K562 (cell line): ENCODE data around the gene PLK5. TPM values are rescaled to one million over a fixed set of nuclear protein-coding genes. Genes with fewer than 3 reads are reported as not detected.

Source experiments
- ATF6 ChIP-seq: sonication (generic); formaldehyde crosslinking; IDR thresholded peaks from 2 replicates; pipeline ENCODE4 v1.4.0; 2020; ENCODE audit warnings: mild to moderate bottlenecking, missing genetic modification reagents
- FOXA1 ChIP-seq: fragments of 450-650 bp; IDR thresholded peaks from 2 replicates; pipeline ENCODE4 v1.6.1; 2016; ENCODE audit warnings: mild to moderate bottlenecking, borderline replicate concordance
- HMG20B ChIP-seq: fragments of 250-450 bp; sonication (Bioruptor Pico); IDR thresholded peaks from 2 replicates; pipeline ENCODE4 v1.5.0; 2021; ENCODE audit warnings: mild to moderate bottlenecking
- HMGXB4 ChIP-seq: sonication (generic); formaldehyde crosslinking; IDR thresholded peaks from 2 replicates; pipeline ENCODE4 v1.8.1; 2023; ENCODE audit warnings: mild to moderate bottlenecking, missing genetic modification reagents
- L3MBTL2 ChIP-seq: fragments of 450-650 bp; IDR thresholded peaks from 2 replicates; pipeline ENCODE4 v1.6.1; 2016; ENCODE audit warnings: mild to moderate bottlenecking, moderate library complexity
- MYC ChIP-seq, 2 experiments: fragments of 250-450 bp in 1 of 2; sonication (Bioruptor Pico) in 1 of 2; IDR thresholded peaks; 2 replicates each; pipeline versions ENCODE4 v1.5.1 to v1.6.1; 2012 to 2021; ENCODE audit warnings: low read depth in 2 of 2, borderline replicate concordance in 1 of 2, improper control_type of control experiment in 1 of 2, low read length in 1 of 2, mild to moderate bottlenecking in 1 of 2, moderate library complexity in 1 of 2
- NBN ChIP-seq: fragments of 450-650 bp; IDR thresholded peaks from 2 replicates; pipeline ENCODE4 v1.6.1; 2016; ENCODE audit warnings: low read depth, mild to moderate bottlenecking
- NR4A1 ChIP-seq, 2 experiments: fragments of 250-450 bp in 1 of 2; fragments of 450-650 bp in 1 of 2; sonication (Bioruptor Pico) in 1 of 2; IDR thresholded peaks; 2 replicates each; pipeline versions ENCODE4 v1.4.0 to v1.6.1; 2016 to 2020; ENCODE audit warnings: mild to moderate bottlenecking in 2 of 2, missing compliant biosample characterization in 1 of 2, missing genetic modification characterization in 1 of 2, moderate library complexity in 1 of 2
- SMAD4 ChIP-seq: fragments of 250-450 bp; sonication (Bioruptor Pico); conservative IDR thresholded peaks from 2 replicates; pipeline ENCODE4 v1.8.0; 2021; ENCODE audit warnings: inconsistent platforms, mild to moderate bottlenecking, moderate library complexity
- SMARCA4 ChIP-seq: fragments of 450-650 bp; IDR thresholded peaks from 2 replicates; pipeline ENCODE4 v1.6.1; 2016
- SRF ChIP-seq, 2 experiments: fragments of 250-450, 450-650 bp in 1 of 2; sonication (Bioruptor Pico) in 1 of 2; sonication (generic) in 1 of 2; formaldehyde crosslinking; IDR thresholded peaks; 2 replicates each; pipeline versions ENCODE4 v1.5.0 to v1.5.1; 2020 to 2022; ENCODE audit warnings: mild to moderate bottlenecking in 1 of 2, missing genetic modification reagents in 1 of 2
- ZBTB40 ChIP-seq, 2 experiments: fragments of 450-650 bp in 1 of 2; sonication (generic) in 1 of 2; formaldehyde crosslinking in 1 of 2; IDR thresholded peaks; 2 replicates each; pipeline versions ENCODE4 v1.7.1 to v1.9.0; 2016 to 2022; ENCODE audit warnings: inconsistent platforms in 1 of 2, mild to moderate bottlenecking in 1 of 2, missing genetic modification reagents in 1 of 2
- polyA plus RNA-seq, 8 experiments: library from polyadenylated mRNA; depleted of rRNA in 4 of 8; stranded (reverse) in 5 of 8; unstranded in 3 of 8; fragments of >200 nt; fragmentation: Nextera tagmentation in 2 of 8; fragmentation: Illumina TruSeq in 1 of 8; extraction: Ambion mirVana in 2 of 8; extraction: Trizol in 1 of 8; gene quantifications; 2 replicates each; pipeline versions ENCODE4 v1.2.1 to v1.2.3, GENCODE V29; 2011 to 2014; ENCODE audit warnings: inconsistent platforms in 1 of 8, missing spikeins in 1 of 8
- total RNA-seq, 7 experiments: library from RNA; depleted of rRNA in 6 of 7; stranded (reverse); fragments of >200 nt in 6 of 7; fragmentation: Illumina TruSeq in 2 of 7; extraction: Trizol in 2 of 7; gene quantifications; 2 replicates each; pipeline versions ENCODE4 v1.2.1 to v1.2.3, GENCODE V29; 2011 to 2021; ENCODE audit warnings: low replicate concordance in 1 of 7

The PLK5 gene
- total and polyA plus RNA-seq, 9 of the 15 experiments (the other 6 are each of a cell fraction or from before 2014, with no cell fraction given) = 0.04 to 0.23 (median 0.11) TPM; not detected in 5

GRCh38 chr19:1512671-1513498 lies 11.0 kb upstream of the PLK5 start, which contains the start of gene ADAMTSL5 (continued):
- TF ChIP-seq ZBTB40 (IDR thresholded peaks at IDR 0.05) (0 out of 2 replicates have a peak, but pooled peaks have one; percentile 42), ZBTB40 (CRISPR knock-in tag; IDR thresholded peaks at IDR 0.05) (no peak), MYC (IDR thresholded peaks at IDR 0.05; ENCODE audit: low read depth, low read length) (0 out of 2 replicates have a peak, but pooled peaks have one; percentile 35), MYC (CRISPR knock-in tag; IDR thresholded peaks at IDR 0.05; ENCODE audit: borderline replicate concordance, low read depth) (no peak), ATF6 (CRISPR knock-in tag) (no peak), L3MBTL2 (peak; percentile 31; the same call in 1 of the 2 replicates), SRF (CRISPR knock-in tag; IDR thresholded peaks at IDR 0.05) (no peak), SMAD4 (peak; percentile 85), NR4A1 (CRISPR knock-in tag; IDR thresholded peaks at IDR 0.05) (no peak), NR4A1 (tag; IDR thresholded peaks at IDR 0.05) (0 out of 2 replicates have a peak, but pooled peaks have one; percentile 31), HMGXB4 (CRISPR knock-in tag) (peak; percentile 51; the same call in 1 of the 2 replicates), SMARCA4 (0 out of 2 replicates have a peak, but pooled peaks have one; percentile 38), FOXA1 (no peak), NBN (peak; percentile 63; the same call in 1 of the 2 replicates), HMG20B (CRISPR knock-in tag) (no peak)
